Dermis microvascular lymphatic vessel endothelial cell (primary cell): ENCODE data around the gene LRP1-AS. TPM values are rescaled to one million over a fixed set of nuclear protein-coding genes. Genes with fewer than 3 reads are reported as not detected.

Experiments
- DNase-seq, 2 donors: peaks; one replicate each; pipeline versions ENCODE4 v3.0.0 to v3.0.0-alpha.2; 2010; ENCODE audit warnings: low read depth in 2 of 2
- total RNA-seq: library from RNA; depleted of rRNA; stranded (reverse); fragments of >200 nt; gene quantifications from 2 replicates; pipeline ENCODE4 v1.2.1, GENCODE V29; 2014

The LRP1-AS gene
- not detected in 2 replicates for total RNA-seq

- peak in 1 of 2 donors; percentile 45 for DNase-seq
These were observed at the start of gene LRP1-AS for GRCh38 chr12:57146961-57147944. LRP1-AS (minus strand) TSS chr12:57147619.

GRCh38 chr12:57196956-57197355, 49.5 kb upstream of the LRP1-AS start:
- DNase-seq = no peak

- no peak for DNase-seq
These were observed 49.0 kb upstream of the LRP1-AS start for GRCh38 chr12:57196439-57196838.

GRCh38 chr12:57195611-57196371, 48.4 kb upstream of the LRP1-AS start:
- DNase-seq = no peak

GRCh38 chr12:57195186-57195585, 47.8 kb upstream of the LRP1-AS start:
- DNase-seq = no peak

GRCh38 chr12:57194253-57194652, 46.8 kb upstream of the LRP1-AS start:
- DNase-seq = no peak

- no peak for DNase-seq
These were observed 46.4 kb upstream of the LRP1-AS start for GRCh38 chr12:57193706-57194245.

GRCh38 chr12:57192920-57193319, 45.5 kb upstream of the LRP1-AS start:
- DNase-seq = no peak

- DNase-seq = no peak
These were observed 44.0 kb upstream of the LRP1-AS start for GRCh38 chr12:57191410-57191809.

- DNase-seq = no peak
These were observed 43.4 kb upstream of the LRP1-AS start for GRCh38 chr12:57190821-57191220.

GRCh38 chr12:57190037-57190436, 42.6 kb upstream of the LRP1-AS start:
- peak in 1 of 2 donors; percentile 37 for DNase-seq

GRCh38 chr12:57188090-57188425, 40.6 kb upstream of the LRP1-AS start:
- no peak for DNase-seq

- no peak for DNase-seq
These were observed 40.0 kb upstream of the LRP1-AS start for GRCh38 chr12:57187222-57188089.

GRCh38 chr12:57185906-57186508, 38.6 kb upstream of the LRP1-AS start:
- DNase-seq = no peak

GRCh38 chr12:57185403-57185802, 38.0 kb upstream of the LRP1-AS start:
- DNase-seq = no peak

GRCh38 chr12:57183939-57184725, 36.7 kb upstream of the LRP1-AS start:
- no peak for DNase-seq

GRCh38 chr12:57182918-57183575, 35.6 kb upstream of the LRP1-AS start:
- peak; percentile 16 to 55 for DNase-seq

GRCh38 chr12:57181561-57182155, 34.2 kb upstream of the LRP1-AS start:
- DNase-seq = no peak

GRCh38 chr12:57181072-57181471, 33.7 kb upstream of the LRP1-AS start:
- no peak for DNase-seq
